K562 (cell line): ENCODE results near the gene TBC1D1. TPM values are rescaled to one million over a fixed set of nuclear protein-coding genes. Genes with fewer than 3 reads are reported as not detected.

ENCODE experiments used
- ATAC-seq: fragments of 200-7000 bp; cut with Tn5 transposase; 3 replicates; pipeline ENCODE4 v1.9.1; 2020; ENCODE audit warnings: moderate library complexity
- BruUV-seq: library from RNA; stranded (reverse); fragments of 400-500 nt; replicated peaks from 2 replicates; lab custom pipeline; 2021; lab: Mats Ljungman, UMichigan
- CTCF ChIA-PET: fragments of 300-600 bp; formaldehyde crosslinking; extraction: SDS; loops from one replicate; lab custom pipeline; 2021; ENCODE audit warnings: low intra/inter-chr PET ratio; lab: Yijun Ruan, JAX
- POLR2A ChIA-PET: fragments of 300-600, 350-650 bp; sonication (Branson Sonifier 250); formaldehyde crosslinking; extraction: SDS; loops from one replicate; lab custom pipeline; 2021; ENCODE audit warnings: antibody characterized with exemption, inconsistent platforms; lab: Yijun Ruan, JAX
- DNase-seq, 4 experiments: peaks; one replicate each; pipeline versions ENCODE4 v3.0.0 to v3.0.0-alpha.2; 2011 to 2018; ENCODE audit warnings: low spot score in 3 of 4, mixed read lengths in 3 of 4; ENCODE audit errors: extremely low read depth in 1 of 4
- FAIRE-seq: peaks from 2 replicates; lab custom pipeline; 2011; peaks lifted over from hg19 to GRCh38; lab: Jason Lieb, UNC
- H2AFZ ChIP-seq: 2 replicates; pipeline ENCODE4 v1.6.0; 2011; ENCODE audit warnings: low read depth, low read length, control low read depth, inconsistent platforms
- H3K27ac ChIP-seq: fragments of 200-600 bp; 3 replicates; pipeline ENCODE4 v1.8.0; 2011; ENCODE audit warnings: low read depth, mild to moderate bottlenecking, control low read depth, inconsistent platforms, low read length, moderate library complexity, mixed read lengths; ENCODE audit errors: extremely low read depth
- H3K27me3 ChIP-seq, 2 experiments: fragments of 300-600 bp in 1 of 2; 2 replicates in 1 of 2; 3 replicates in 1 of 2; pipeline versions ENCODE4 v1.6.0 to v1.8.0; 2011; ENCODE audit warnings: inconsistent platforms in 2 of 2, low read length in 2 of 2, mild to moderate bottlenecking in 1 of 2, mixed read lengths in 1 of 2, moderate library complexity in 1 of 2; ENCODE audit not compliant: control insufficient read depth in 2 of 2, insufficient read depth in 2 of 2
- H3K36me3 ChIP-seq: fragments of 300-600 bp; 3 replicates; pipeline ENCODE4 v1.8.0; 2011; ENCODE audit warnings: mild to moderate bottlenecking, low read length, inconsistent platforms; ENCODE audit not compliant: control insufficient read depth, insufficient read depth
- H3K4me1 ChIP-seq, 2 experiments: fragments of 200-600 bp in 1 of 2; replicated peaks in 1 of 2; 2 replicates in 1 of 2; 3 replicates in 1 of 2; pipeline versions ENCODE4 v1.5.1 to v1.8.0; 2011; ENCODE audit warnings: inconsistent platforms in 2 of 2, low read length in 2 of 2, mild to moderate bottlenecking in 1 of 2, mixed read lengths in 1 of 2, moderate library complexity in 1 of 2; ENCODE audit not compliant: control insufficient read depth in 2 of 2, insufficient read depth in 2 of 2
- H3K4me2 ChIP-seq: 2 replicates; pipeline ENCODE4 v1.6.1; 2011; ENCODE audit warnings: low read length, control low read depth, inconsistent platforms, mixed read lengths; ENCODE audit not compliant: insufficient read depth
- H3K4me3 ChIP-seq: fragments of 200-600 bp; sonication (generic), shearing (Covaris generic); 2 replicates; pipeline ENCODE4 v1.5.1; 2016; ENCODE audit warnings: control low read depth, inconsistent platforms
- H3K79me2 ChIP-seq: fragments of 200-600 bp; 3 replicates; pipeline ENCODE4 v1.8.0; 2011; ENCODE audit warnings: low read length, inconsistent platforms; ENCODE audit not compliant: control insufficient read depth, insufficient read depth
- H3K9ac ChIP-seq, 2 experiments: 2 replicates each; pipeline versions ENCODE4 v1.6.0 to v1.6.1; 2011; ENCODE audit warnings: low read depth in 2 of 2, low read length in 2 of 2, control low read depth in 1 of 2, inconsistent platforms in 1 of 2, mild to moderate bottlenecking in 1 of 2, mixed read lengths in 1 of 2; ENCODE audit not compliant: insufficient read depth in 1 of 2
- H3K9me1 ChIP-seq: one replicate; pipeline ENCODE4 v1.6.0; 2011; ENCODE audit warnings: inconsistent platforms, mild to moderate bottlenecking, low read length, moderate library complexity; ENCODE audit not compliant: control insufficient read depth, insufficient read depth
- H3K9me3 ChIP-seq: replicated peaks from 2 replicates; pipeline ENCODE4 v1.5.1; 2011; ENCODE audit warnings: low read depth, low read length, inconsistent platforms; ENCODE audit not compliant: control insufficient read depth, insufficient read depth
- H4K20me1 ChIP-seq: replicated peaks from 2 replicates; pipeline ENCODE4 v1.6.1; 2011; ENCODE audit warnings: low read length, inconsistent platforms, mixed read lengths; ENCODE audit not compliant: control insufficient read depth, insufficient read depth
- CEBPB ChIP-seq: fragments of 450-650 bp; IDR thresholded peaks from 2 replicates; pipeline ENCODE4 v1.6.1; 2016; ENCODE audit warnings: missing genetic modification characterization, missing compliant biosample characterization
- CEBPG ChIP-seq, 3 experiments: fragments of 200-800 bp in 1 of 3; sonication (Bioruptor generic) in 1 of 3; sonication (generic) in 1 of 3; formaldehyde crosslinking in 1 of 3; IDR thresholded peaks in 2 of 3; conservative IDR thresholded peaks in 1 of 3; 2 replicates each; pipeline versions ENCODE4 v1.6.1 to v1.8.0; 2016 to 2022; ENCODE audit warnings: missing compliant biosample characterization in 2 of 3, missing genetic modification characterization in 2 of 3, mild to moderate bottlenecking in 1 of 3, missing genetic modification reagents in 1 of 3
- ETV1 ChIP-seq: fragments of 450-650 bp; conservative IDR thresholded peaks from 2 replicates; pipeline ENCODE4 v1.6.1; 2016; ENCODE audit warnings: missing genetic modification characterization, control low read depth, low read depth, missing compliant biosample characterization
- LARP7 ChIP-seq: fragments of 450-650 bp; IDR thresholded peaks from 2 replicates; pipeline ENCODE4 v1.6.1; 2016
- WGBS: fragments of 100-300 bp; shearing (Covaris generic); methylation state at CpG from one replicate; pipeline ENCODE4 v1.1.6; 2016; ENCODE audit warnings: low coverage, mixed read lengths; ENCODE audit not compliant: insufficient coverage; ENCODE audit errors: missing lambda C conversion rate; 5-methylcytosine and 5-hydroxymethylcytosine counted together
- in situ Hi-C: fragments of 300-500 bp; cut with MboI; formaldehyde crosslinking; loops from 4 replicates; pipeline ENCODE4 v1.15.0; 2018; ENCODE audit warnings: inconsistent platforms, mixed read lengths
- intact Hi-C: fragments of 100-400 bp; cut with micrococcal nuclease; formaldehyde crosslinking; loops from 2 replicates; pipeline ENCODE4 v1.14.2; 2022
- polyA plus RNA-seq, 8 experiments: library from polyadenylated mRNA; depleted of rRNA in 4 of 8; stranded (reverse) in 5 of 8; unstranded in 3 of 8; fragments of >200 nt; fragmentation: Nextera tagmentation in 2 of 8; fragmentation: Illumina TruSeq in 1 of 8; extraction: Ambion mirVana in 2 of 8; extraction: Trizol in 1 of 8; gene quantifications; 2 replicates each; pipeline versions ENCODE4 v1.2.1 to v1.2.3, GENCODE V29; 2011 to 2014; ENCODE audit warnings: inconsistent platforms in 1 of 8, missing spikeins in 1 of 8
- total RNA-seq, 7 experiments: library from RNA; depleted of rRNA in 6 of 7; stranded (reverse); fragments of >200 nt in 6 of 7; fragmentation: Illumina TruSeq in 2 of 7; extraction: Trizol in 2 of 7; gene quantifications; 2 replicates each; pipeline versions ENCODE4 v1.2.1 to v1.2.3, GENCODE V29; 2011 to 2021; ENCODE audit warnings: low replicate concordance in 1 of 7
- TF ChIP-seq, protein P1 (sequence below), 2 experiments: fragments of 450-650 bp in 1 of 2; sonication (generic) in 1 of 2; formaldehyde crosslinking in 1 of 2; IDR thresholded peaks in 1 of 2; conservative IDR thresholded peaks in 1 of 2; 2 replicates each; pipeline versions ENCODE4 v1.6.1 to v1.8.1; 2016 to 2023; ENCODE audit warnings: mild to moderate bottlenecking in 2 of 2, moderate library complexity in 2 of 2, inconsistent platforms in 1 of 2, missing genetic modification reagents in 1 of 2

TBC1D1 gene
- total and polyA plus RNA-seq, 9 of the 15 experiments (the other 6 are each of a cell fraction or from before 2014, with no cell fraction given), result 0.59 to 14.2 (median 8.8) TPM

DNA sequence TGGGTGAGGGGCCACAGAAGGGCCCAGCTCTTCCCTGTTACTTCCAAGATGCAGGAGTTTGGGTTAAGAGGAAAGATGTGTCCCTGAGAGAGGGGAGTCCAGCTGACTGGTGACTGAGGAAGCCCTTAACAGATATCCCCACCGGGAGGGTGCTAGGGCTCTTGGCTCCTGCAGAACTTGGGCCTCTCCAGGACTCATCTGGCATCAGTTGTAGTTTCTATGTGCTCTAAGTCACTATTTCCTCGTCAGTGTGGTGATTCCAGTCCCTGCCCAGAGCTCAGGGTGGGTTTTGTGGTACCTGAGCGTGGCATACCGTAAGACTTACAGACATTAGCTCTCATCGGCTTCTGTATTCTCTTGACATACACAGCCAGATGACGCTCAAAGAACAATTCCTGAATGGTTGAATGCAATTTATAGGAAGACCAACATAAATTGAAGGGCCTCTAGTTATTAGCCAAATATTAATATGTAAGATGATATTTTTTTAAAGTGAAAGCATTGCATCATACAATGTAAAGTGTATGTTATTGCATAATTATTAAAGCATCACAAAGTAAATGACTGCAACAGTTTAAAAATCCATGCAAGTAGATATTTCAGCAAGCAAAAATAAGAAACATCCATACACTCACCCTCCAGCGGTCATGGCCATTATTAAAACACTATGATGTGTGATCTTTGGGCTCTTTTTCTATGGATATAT, 264.9 kb downstream of the TBC1D1 start:
- H3K4me1 ChIP-seq, result peaks cover 5 to 8% of the 10 kb centered on the region in 2 experiments; a peak in 4 of 5 replicates
- peaks cover 6 to 13% of the 10 kb centered on the region in 2 experiments; a peak in 2 of 5 replicates for H3K27me3 ChIP-seq
- no peak for DNase-seq
- in situ Hi-C loops (no loop called here), intact Hi-C loops (no loop called here)
- H3K4me3 ChIP-seq, result no peak overlapping the region
- no peaks in the 10 kb centered on the region for H4K20me1 ChIP-seq
- no peak overlapping the region for H3K27ac ChIP-seq
- TF ChIP-seq ETV1 (tag) (no peak), LARP7 (no peak), CEBPB (tag) (peak; percentile 81), CEBPG (CRISPR knock-in tag; IDR thresholded peaks at IDR 0.05) (no peak), CEBPG (tag; conservative IDR thresholded peaks at IDR 0.05 in 1 of 2, IDR thresholded peaks at IDR 0.05 in 1 of 2) (peak; percentile 79 to 89)
- TF ChIP-seq, protein P1, sequence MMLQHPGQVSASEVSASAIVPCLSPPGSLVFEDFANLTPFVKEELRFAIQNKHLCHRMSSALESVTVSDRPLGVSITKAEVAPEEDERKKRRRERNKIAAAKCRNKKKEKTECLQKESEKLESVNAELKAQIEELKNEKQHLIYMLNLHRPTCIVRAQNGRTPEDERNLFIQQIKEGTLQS (IDR thresholded peaks at IDR 0.05), result peak; percentile 38; the same call in 1 of the 2 replicates
- TF ChIP-seq, protein P1 (CRISPR knock-in tag; conservative IDR thresholded peaks at IDR 0.05), result no peak
- no peaks in the 10 kb centered on the region for H3K9me3 ChIP-seq
- ChIA-PET POLR2A (interaction anchor here (0.8 to 1.0 kb wide), 2 partner anchors 69 to 536 kb away, joined by 3 read pairs; no protein-coding TSS in a partner anchor), CTCF (no interaction called here)
- no peaks in the 10 kb centered on the region for H3K36me3 ChIP-seq
- 38% methylated on average over 7 of the region's 7 CpGs for WGBS
- H3K79me2 ChIP-seq, result no peaks in the 10 kb centered on the region
- H3K9ac ChIP-seq, result no peak overlapping the region
- no TSS peak for BruUV-seq
- ATAC-seq, result peak; percentile 39
- H2AFZ ChIP-seq, result no peak overlapping the region
- H3K4me2 ChIP-seq, result no peak overlapping the region
- H3K9me1 ChIP-seq, result no peaks in the 10 kb centered on the region
- no peak for FAIRE-seq
